ENCODE results near the gene MYH16. TPM values are rescaled to one million over a fixed set of nuclear protein-coding genes. Genes with fewer than 3 reads are reported as not detected.

MYH16 gene
- total and polyA plus RNA-seq, 4 donors, result not detected

DNA sequence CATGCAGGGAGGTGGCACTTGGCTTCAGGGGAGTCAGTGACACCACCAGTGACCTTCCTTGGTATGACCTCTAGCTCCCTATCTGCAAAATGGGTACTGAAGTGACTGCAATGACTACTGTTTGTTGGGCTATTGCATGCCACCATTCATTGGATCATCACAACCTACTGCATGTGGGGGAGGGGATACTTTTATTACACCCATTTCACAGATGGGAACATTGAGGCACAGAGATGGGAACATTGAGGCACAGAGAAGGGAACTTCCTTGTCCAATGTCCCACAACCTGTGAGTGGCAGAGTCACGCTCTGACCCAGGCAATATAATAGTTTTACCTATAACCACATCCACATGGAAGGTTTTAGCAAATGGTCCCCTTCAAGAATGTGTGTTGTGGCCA is 12.2 kb upstream of the MYH16 start:
- no peak overlapping the region for H3K9ac ChIP-seq (ENCODE audit: low read depth in 1 of 2, low read length in 2 of 2)
- H3K36me3 ChIP-seq (ENCODE audit: control insufficient read depth in 4 of 4, insufficient read depth in 3 of 4, low read depth in 1 of 4, low read length in 3 of 4), result no peaks in the 10 kb centered on the region
- no peak for DNase-seq (ENCODE audit: low spot score)
- H3K27ac ChIP-seq (ENCODE audit: low read depth in 1 of 2, low read length in 2 of 2), result no peak overlapping the region
- WGBS, result 98% methylated on average over 1 of the region's 1 CpG
- no peak for TF ChIP-seq RXRA (IDR thresholded peaks at IDR 0.05)
- TF ChIP-seq HNF4A (conservative IDR thresholded peaks at IDR 0.05), result no peak
- TF ChIP-seq YY1 (IDR thresholded peaks at IDR 0.05), result no peak
- TF ChIP-seq, protein P1, sequence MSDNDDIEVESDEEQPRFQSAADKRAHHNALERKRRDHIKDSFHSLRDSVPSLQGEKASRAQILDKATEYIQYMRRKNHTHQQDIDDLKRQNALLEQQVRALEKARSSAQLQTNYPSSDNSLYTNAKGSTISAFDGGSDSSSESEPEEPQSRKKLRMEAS (IDR thresholded peaks at IDR 0.05), result no peak
- TF ChIP-seq, protein P2, sequence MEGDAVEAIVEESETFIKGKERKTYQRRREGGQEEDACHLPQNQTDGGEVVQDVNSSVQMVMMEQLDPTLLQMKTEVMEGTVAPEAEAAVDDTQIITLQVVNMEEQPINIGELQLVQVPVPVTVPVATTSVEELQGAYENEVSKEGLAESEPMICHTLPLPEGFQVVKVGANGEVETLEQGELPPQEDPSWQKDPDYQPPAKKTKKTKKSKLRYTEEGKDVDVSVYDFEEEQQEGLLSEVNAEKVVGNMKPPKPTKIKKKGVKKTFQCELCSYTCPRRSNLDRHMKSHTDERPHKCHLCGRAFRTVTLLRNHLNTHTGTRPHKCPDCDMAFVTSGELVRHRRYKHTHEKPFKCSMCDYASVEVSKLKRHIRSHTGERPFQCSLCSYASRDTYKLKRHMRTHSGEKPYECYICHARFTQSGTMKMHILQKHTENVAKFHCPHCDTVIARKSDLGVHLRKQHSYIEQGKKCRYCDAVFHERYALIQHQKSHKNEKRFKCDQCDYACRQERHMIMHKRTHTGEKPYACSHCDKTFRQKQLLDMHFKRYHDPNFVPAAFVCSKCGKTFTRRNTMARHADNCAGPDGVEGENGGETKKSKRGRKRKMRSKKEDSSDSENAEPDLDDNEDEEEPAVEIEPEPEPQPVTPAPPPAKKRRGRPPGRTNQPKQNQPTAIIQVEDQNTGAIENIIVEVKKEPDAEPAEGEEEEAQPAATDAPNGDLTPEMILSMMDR (IDR thresholded peaks at IDR 0.05; ENCODE audit: low read depth, low read length, missing input control), result no peak
- TF ChIP-seq, protein P3, sequence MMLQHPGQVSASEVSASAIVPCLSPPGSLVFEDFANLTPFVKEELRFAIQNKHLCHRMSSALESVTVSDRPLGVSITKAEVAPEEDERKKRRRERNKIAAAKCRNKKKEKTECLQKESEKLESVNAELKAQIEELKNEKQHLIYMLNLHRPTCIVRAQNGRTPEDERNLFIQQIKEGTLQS (IDR thresholded peaks at IDR 0.05), result no peak
- TF ChIP-seq, protein P4, sequence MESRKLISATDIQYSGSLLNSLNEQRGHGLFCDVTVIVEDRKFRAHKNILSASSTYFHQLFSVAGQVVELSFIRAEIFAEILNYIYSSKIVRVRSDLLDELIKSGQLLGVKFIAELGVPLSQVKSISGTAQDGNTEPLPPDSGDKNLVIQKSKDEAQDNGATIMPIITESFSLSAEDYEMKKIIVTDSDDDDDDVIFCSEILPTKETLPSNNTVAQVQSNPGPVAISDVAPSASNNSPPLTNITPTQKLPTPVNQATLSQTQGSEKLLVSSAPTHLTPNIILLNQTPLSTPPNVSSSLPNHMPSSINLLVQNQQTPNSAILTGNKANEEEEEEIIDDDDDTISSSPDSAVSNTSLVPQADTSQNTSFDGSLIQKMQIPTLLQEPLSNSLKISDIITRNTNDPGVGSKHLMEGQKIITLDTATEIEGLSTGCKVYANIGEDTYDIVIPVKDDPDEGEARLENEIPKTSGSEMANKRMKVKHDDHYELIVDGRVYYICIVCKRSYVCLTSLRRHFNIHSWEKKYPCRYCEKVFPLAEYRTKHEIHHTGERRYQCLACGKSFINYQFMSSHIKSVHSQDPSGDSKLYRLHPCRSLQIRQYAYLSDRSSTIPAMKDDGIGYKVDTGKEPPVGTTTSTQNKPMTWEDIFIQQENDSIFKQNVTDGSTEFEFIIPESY (IDR thresholded peaks at IDR 0.05), result no peak
- TF ChIP-seq TAF1 (conservative IDR thresholded peaks at IDR 0.05), result no peak
- TF ChIP-seq, protein P5, sequence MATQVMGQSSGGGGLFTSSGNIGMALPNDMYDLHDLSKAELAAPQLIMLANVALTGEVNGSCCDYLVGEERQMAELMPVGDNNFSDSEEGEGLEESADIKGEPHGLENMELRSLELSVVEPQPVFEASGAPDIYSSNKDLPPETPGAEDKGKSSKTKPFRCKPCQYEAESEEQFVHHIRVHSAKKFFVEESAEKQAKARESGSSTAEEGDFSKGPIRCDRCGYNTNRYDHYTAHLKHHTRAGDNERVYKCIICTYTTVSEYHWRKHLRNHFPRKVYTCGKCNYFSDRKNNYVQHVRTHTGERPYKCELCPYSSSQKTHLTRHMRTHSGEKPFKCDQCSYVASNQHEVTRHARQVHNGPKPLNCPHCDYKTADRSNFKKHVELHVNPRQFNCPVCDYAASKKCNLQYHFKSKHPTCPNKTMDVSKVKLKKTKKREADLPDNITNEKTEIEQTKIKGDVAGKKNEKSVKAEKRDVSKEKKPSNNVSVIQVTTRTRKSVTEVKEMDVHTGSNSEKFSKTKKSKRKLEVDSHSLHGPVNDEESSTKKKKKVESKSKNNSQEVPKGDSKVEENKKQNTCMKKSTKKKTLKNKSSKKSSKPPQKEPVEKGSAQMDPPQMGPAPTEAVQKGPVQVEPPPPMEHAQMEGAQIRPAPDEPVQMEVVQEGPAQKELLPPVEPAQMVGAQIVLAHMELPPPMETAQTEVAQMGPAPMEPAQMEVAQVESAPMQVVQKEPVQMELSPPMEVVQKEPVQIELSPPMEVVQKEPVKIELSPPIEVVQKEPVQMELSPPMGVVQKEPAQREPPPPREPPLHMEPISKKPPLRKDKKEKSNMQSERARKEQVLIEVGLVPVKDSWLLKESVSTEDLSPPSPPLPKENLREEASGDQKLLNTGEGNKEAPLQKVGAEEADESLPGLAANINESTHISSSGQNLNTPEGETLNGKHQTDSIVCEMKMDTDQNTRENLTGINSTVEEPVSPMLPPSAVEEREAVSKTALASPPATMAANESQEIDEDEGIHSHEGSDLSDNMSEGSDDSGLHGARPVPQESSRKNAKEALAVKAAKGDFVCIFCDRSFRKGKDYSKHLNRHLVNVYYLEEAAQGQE (IDR thresholded peaks at IDR 0.05), result no peak
- no peak for TF ChIP-seq NR2F2 (IDR thresholded peaks at IDR 0.05)
- TF ChIP-seq RAD21 (IDR thresholded peaks at IDR 0.05), result no peak
- TF ChIP-seq HNF4G (IDR thresholded peaks at IDR 0.05), result no peak
- no peak for TF ChIP-seq GABPA (IDR thresholded peaks at IDR 0.05 in 1 of 2, conservative IDR thresholded peaks at IDR 0.05 in 1 of 2)
- no peak for TF ChIP-seq JUND (IDR thresholded peaks at IDR 0.05)
- TF ChIP-seq SP1 (IDR thresholded peaks at IDR 0.05), result no peak
- no peak for TF ChIP-seq EGR1 (IDR thresholded peaks at IDR 0.05; ENCODE audit: low read depth in 2 of 2)
- TF ChIP-seq FOXA2 (IDR thresholded peaks at IDR 0.05), result no peak
- no peak overlapping the region for H3K4me3 ChIP-seq (ENCODE audit: low read depth in 1 of 3, low read length in 3 of 3)
- H3K4me1 ChIP-seq (ENCODE audit: control insufficient read depth in 4 of 4, insufficient read depth in 4 of 4, low read length in 3 of 4), result no peaks in the 10 kb centered on the region
- no peaks in the 10 kb centered on the region for H3K27me3 ChIP-seq (ENCODE audit: control insufficient read depth in 4 of 4, insufficient read depth in 4 of 4, low read length in 3 of 4)
- no peaks in the 10 kb centered on the region for H3K9me3 ChIP-seq (ENCODE audit: control insufficient read depth in 4 of 4, low read length in 3 of 4)

DNA sequence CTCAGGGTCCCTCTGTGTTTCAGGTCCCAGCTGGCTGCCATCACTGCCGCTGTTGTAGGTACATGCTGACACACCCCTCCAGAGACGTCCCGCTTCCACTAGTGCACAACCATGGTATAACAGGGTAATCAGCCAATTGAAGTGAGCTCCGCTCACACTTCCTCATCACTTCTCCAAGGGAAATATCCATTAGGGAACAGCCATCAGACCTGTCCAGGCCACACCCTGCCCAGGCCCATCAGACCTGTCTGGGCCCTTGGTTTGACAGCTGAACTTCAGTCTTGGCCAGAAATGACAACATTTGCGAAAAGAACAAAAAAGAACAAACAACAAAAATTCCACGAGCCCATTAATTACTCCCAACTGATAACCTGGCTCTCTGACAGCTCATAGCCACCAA is 11.0 kb upstream of the MYH16 start:
- Histone ChIP-seq H3K27me3 (ENCODE audit: control insufficient read depth in 4 of 4, insufficient read depth in 4 of 4, low read length in 3 of 4) (no peaks in the 10 kb centered on the region), H3K4me1 (ENCODE audit: control insufficient read depth in 4 of 4, insufficient read depth in 4 of 4, low read length in 3 of 4) (no peaks in the 10 kb centered on the region), H3K4me3 (ENCODE audit: low read depth in 1 of 3, low read length in 3 of 3) (no peak overlapping the region), H3K9ac (ENCODE audit: low read depth in 1 of 2, low read length in 2 of 2) (no peak overlapping the region), H3K36me3 (ENCODE audit: control insufficient read depth in 4 of 4, insufficient read depth in 3 of 4, low read depth in 1 of 4, low read length in 3 of 4) (no peaks in the 10 kb centered on the region), H3K9me3 (ENCODE audit: control insufficient read depth in 4 of 4, low read length in 3 of 4) (no peaks in the 10 kb centered on the region), H3K27ac (ENCODE audit: low read depth in 1 of 2, low read length in 2 of 2) (no peak overlapping the region)
- no peak for DNase-seq (ENCODE audit: low spot score)
- 87% methylated on average over 6 of the region's 6 CpGs for WGBS
- no peak for TF ChIP-seq HNF4G (IDR thresholded peaks at IDR 0.05)
- TF ChIP-seq FOXA2 (IDR thresholded peaks at IDR 0.05), result no peak
- TF ChIP-seq, protein P2 (IDR thresholded peaks at IDR 0.05; ENCODE audit: low read depth, low read length, missing input control), result no peak
- TF ChIP-seq, protein P5 (IDR thresholded peaks at IDR 0.05), result no peak
- TF ChIP-seq RAD21 (IDR thresholded peaks at IDR 0.05), result no peak
- no peak for TF ChIP-seq RXRA (IDR thresholded peaks at IDR 0.05)
- no peak for TF ChIP-seq JUND (IDR thresholded peaks at IDR 0.05)
- no peak for TF ChIP-seq NR2F2 (IDR thresholded peaks at IDR 0.05)
